NCI-H526 treated with DMSO at 0.1 percent for 48 hours (cell line): ENCODE measurements around the gene CABLES1.
A peak's percentile ranks its signal among the peaks of the same experiment; 100 is the strongest.
"Not testable (repeated sequence)": the region's sequence is repeated elsewhere in the genome, so short reads cannot be mapped to it uniquely, and the experiment has no call there.

Experiments
- DNase-seq: peaks from one replicate; lab custom pipeline; 2025; lab: John Stamatoyannopoulos, UW

Gene CABLES1

GRCh38 chr18:23142251-23142929 is 7.1 kb downstream of the CABLES1 start:
- no peak for DNase-seq

GRCh38 chr18:23143016-23143814 is 7.9 kb downstream of the CABLES1 start:
- DNase-seq, result no peak

- no peak for DNase-seq
These were observed 8.6 kb downstream of the CABLES1 start for GRCh38 chr18:23143815-23144261.

GRCh38 chr18:23144640-23145039 is 9.4 kb downstream of the CABLES1 start:
- DNase-seq, result no peak

GRCh38 chr18:23145621-23146020 is 10.3 kb downstream of the CABLES1 start:
- DNase-seq, result no peak

GRCh38 chr18:23146861-23147469 is 11.7 kb downstream of the CABLES1 start:
- DNase-seq, result no peak

- no peak for DNase-seq
These were observed 13.1 kb downstream of the CABLES1 start for GRCh38 chr18:23148382-23148781.

GRCh38 chr18:23149570-23149969 is 14.3 kb downstream of the CABLES1 start:
- no peak for DNase-seq

GRCh38 chr18:23151414-23152099 is 16.3 kb downstream of the CABLES1 start:
- no peak for DNase-seq

GRCh38 chr18:23154030-23154429 is 18.7 kb downstream of the CABLES1 start:
- DNase-seq, result peak; percentile 45

- no peak for DNase-seq
These were observed 19.7 kb downstream of the CABLES1 start for GRCh38 chr18:23154823-23155500.

- peak; percentile 16 for DNase-seq
These were observed 20.3 kb downstream of the CABLES1 start for GRCh38 chr18:23155537-23155936.

- no peak for DNase-seq
These were observed 20.8 kb downstream of the CABLES1 start for GRCh38 chr18:23156134-23156533.

GRCh38 chr18:23158058-23158457 is 22.8 kb downstream of the CABLES1 start:
- no peak for DNase-seq

GRCh38 chr18:23158884-23159283 is 23.6 kb downstream of the CABLES1 start:
- DNase-seq, result not testable (repeated sequence)

GRCh38 chr18:23159344-23159743 is 24.1 kb downstream of the CABLES1 start:
- DNase-seq, result peak; percentile 55

- DNase-seq, result no peak
These were observed 27.2 kb downstream of the CABLES1 start for GRCh38 chr18:23162473-23162872.

GRCh38 chr18:23163786-23164533 is 28.7 kb downstream of the CABLES1 start:
- DNase-seq, result no peak

GRCh38 chr18:23165271-23166068 is 30.2 kb downstream of the CABLES1 start:
- no peak for DNase-seq

GRCh38 chr18:23166891-23167541 is 31.7 kb downstream of the CABLES1 start:
- no peak for DNase-seq
